A204.1 (cell line): ENCODE data around the gene FAF1.
"Not testable (repeated sequence)": the region's sequence is repeated elsewhere in the genome, so short reads cannot be mapped to it uniquely, and the experiment has no call there.

Experiments
- FAIRE-seq: peaks from 2 replicates; lab custom pipeline; 2012; peaks lifted over from hg19 to GRCh38; lab: Jason Lieb, UNC

FAF1 gene

DNA sequence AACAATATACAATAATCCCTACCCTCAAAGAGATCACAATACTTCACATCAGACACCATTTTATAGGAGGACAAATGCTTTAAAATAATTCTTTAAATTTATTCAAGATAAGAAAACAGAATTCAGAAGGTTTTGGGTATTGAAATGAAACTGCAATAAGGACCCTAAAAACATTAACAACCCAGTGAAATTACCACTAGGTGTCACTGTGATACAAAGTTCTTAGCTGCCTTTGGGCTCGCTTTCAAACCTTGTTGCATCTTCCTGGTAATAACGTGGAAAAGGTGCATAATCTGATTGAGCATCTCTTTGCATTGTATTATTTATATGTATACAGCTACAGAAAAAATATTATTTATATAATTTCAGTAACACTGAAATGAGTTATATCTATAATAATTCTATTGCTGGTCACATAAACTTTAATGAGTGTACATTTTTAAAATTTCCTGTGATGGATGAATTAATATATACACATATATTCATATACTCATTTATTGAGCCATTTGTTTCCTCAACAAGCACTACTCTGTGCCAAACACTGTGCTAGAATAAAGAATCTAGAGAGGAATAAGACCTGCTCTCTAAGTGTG, 185.2 kb downstream of the FAF1 start:
- FAIRE-seq: peak; percentile 96

- no peak for FAIRE-seq
Observed at GRCh38 chr1:50766688-50767087, 193.4 kb downstream of the FAF1 start.

GRCh38 chr1:50756543-50756942, 203.5 kb downstream of the FAF1 start:
- FAIRE-seq: not testable (repeated sequence)

DNA sequence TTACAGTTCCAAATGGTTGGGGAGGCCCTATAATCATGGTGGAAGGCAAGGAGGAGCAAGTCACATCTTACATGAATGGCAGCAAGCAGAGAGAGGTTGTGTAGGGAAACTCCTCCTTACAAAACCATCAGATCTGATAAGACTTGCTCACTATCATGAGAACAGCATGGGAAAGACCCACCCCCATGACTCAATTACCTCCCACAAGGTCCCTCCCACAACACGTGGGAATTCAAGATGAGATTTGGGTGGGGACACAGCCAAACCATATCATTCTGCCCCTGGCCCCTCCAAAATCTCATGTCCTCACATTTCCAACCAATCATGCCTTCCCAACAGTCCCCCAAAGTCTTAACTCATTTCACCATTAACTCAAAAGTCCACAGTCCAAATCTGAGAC, 205.3 kb downstream of the FAF1 start:
- not testable (repeated sequence) for FAIRE-seq

DNA sequence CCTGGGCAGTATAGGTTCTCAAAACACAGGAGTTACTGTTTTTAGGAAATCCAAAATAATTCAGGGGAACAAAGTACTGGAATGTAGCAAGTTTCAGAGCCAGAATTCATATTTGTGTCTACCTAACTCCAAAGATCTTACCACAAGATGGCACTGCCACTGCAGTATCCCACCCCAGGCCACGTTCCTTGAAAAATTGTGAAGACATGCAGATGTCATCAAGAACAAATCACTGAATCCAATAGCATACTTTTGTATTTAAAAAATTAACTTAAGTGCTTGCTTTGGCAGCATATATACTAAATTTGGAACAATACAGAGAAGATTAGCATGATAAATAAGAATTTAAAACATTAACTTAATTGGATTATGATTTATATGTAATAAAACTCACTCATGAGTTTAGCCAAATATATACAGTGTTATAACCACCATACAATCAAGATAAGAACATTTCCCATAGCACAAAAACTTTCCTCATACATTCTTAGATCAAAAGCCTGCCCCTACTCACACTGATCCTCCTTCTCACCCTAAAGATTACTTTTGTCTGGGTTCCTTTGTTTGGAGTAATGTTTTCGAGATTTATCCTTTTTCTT, 209.9 kb downstream of the FAF1 start:
- peak; percentile 88 for FAIRE-seq

DNA sequence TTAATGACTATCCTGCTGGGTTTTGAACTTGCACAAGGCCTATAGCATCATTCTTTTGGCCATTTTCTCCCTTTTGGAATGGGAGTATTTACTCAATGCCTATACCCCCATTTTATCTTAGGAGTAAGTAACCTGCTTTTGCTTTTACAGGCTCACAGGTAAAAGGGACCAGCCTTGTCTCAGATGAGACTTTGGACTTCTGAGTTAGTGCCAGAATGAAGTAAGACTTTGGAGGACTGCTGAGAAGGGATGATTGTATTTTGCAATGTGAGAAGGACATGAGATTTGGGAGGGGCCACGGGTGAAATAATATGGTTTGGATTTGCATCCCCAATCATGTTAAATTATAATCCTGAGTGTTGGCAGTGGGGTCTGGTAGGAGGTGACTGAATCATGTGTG, 212.7 kb downstream of the FAF1 start:
- no peak for FAIRE-seq

DNA sequence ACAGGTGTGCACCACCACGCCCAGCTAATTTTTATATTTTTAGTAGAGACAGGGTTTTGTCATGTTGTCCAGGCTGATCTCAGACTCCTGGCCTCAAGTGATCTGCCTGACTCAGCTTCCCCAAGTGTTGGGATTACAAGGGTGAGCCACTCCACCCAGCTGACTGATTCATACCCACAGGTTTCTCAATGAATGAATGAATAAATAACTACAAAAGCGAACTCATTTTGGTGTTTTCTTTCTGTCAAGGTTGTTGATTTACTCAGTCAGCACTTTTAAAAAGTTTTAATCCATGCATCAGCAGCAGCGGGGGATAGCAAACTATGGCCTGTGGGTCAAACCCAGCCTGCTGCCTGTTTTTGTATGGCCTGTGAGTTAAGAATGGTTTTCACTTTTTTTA, 217.5 kb downstream of the FAF1 start:
- no peak for FAIRE-seq

GRCh38 chr1:50739125-50739524, 220.9 kb downstream of the FAF1 start:
- no peak for FAIRE-seq

- peak; percentile 95 for FAIRE-seq
Observed at GRCh38 chr1:50735443-50735842, 224.6 kb downstream of the FAF1 start.

DNA sequence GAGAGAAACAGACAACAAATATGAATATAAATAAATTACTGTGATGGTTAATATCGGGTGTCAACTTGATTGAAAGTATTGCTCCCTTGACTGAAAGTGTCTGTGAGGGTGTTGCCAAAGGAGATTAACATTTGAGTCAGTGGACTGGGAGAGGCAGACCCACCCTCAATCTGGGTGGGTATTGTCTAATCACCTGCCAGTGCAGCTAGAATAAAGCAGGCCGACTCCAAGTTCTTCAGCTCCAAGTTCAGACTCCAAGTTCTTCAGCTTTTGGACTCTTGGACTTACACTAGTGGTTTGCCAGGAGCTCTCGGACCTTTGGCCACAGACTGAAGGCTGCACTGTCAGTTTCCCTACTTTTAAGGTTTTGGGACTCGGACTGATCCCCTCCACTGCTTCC, 232.5 kb downstream of the FAF1 start:
- FAIRE-seq: not testable (repeated sequence)

DNA sequence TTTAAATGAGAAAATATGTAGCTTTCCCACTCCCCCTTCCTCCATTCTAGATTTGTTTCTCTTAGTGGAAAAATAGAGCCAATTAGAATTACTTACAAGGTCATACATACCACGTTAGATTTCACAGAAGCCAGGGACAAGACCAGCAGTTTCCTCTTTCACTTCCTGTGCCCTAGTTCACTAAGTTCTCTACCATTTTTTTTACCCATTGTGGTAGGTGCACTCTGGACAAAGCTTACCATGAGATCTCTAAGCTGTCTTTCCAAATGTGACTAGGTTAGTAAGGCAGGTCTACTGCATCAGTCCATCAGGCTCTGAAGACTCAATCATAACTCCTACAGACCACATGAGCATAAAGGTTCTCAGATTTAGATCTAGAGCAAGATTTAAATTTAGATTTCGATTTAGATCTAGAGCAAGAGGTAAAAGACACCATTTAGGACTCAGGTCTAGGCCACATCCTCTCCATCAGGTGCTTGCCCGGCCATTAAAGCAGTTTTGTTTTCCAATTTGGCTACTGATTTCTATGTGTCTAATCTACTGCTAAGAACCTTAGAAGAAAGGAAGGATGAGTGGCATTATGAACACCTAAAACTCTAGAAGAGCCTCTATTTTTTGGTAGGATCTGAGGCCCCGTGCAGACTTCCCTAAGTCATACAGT, 235.3 kb downstream of the FAF1 start:
- FAIRE-seq: no peak

DNA sequence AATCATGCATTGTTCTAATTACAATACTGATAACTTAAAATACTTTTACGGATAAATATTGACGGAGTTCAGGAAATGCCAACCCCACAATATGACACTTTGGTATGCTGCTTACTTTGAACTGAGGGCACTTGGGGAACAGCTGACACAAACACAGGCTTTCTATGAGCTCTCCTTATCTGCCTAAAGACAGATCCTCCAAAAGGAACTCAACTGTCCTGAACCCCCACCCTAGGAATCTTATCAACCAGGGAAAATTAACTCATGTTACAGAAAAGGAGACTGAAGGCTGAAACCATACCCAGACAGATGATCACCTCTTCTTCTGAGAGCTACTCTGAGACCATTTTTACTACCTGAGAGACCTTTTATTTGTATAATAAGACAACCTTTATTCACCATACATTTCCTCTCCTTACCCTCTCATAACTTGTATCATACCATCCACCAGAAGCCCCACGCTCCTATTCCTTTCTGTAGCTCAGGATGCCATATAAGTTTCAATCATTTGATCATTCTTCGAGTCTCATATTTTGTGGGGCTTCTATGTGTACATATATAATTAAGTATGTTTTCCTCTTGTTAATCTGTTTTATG, 239.5 kb downstream of the FAF1 start:
- FAIRE-seq: no peak

DNA sequence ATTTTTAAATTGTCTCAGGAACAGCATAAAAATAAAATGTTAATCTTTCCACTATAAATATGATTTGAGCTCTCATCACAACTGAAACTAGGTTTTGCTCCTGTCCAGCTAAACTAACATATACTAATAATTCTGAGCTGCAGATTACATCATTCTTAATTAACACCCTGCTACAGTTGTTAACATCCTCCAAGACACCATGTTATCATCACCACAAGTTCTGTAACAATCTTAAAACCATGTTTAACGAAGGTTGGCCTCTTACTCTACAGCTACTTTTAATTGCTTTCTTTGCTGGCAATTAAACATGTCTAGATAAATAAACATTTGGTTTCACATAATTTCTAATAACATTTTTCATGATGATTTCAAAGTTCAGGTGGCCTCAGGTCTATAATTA, 240.9 kb downstream of the FAF1 start:
- no peak for FAIRE-seq

DNA sequence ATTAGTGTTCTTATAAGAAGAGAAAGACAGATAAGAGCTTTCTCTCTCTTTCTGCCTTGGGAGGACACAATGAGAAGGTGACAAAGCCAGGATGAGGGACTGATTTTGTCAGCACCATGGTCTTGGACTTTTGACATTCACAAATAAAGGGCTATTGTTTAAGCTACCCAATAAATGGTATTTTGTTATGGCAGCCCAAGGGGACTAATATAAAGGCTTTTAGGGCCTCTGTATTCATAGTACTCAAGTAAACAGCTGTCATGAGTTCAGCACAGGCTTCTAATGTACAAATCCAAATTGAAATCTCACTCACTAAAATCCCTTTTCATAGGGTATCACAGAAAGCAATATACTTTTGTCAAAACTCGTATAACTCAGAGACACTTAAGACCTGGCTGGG, 242.7 kb downstream of the FAF1 start:
- no peak for FAIRE-seq

DNA sequence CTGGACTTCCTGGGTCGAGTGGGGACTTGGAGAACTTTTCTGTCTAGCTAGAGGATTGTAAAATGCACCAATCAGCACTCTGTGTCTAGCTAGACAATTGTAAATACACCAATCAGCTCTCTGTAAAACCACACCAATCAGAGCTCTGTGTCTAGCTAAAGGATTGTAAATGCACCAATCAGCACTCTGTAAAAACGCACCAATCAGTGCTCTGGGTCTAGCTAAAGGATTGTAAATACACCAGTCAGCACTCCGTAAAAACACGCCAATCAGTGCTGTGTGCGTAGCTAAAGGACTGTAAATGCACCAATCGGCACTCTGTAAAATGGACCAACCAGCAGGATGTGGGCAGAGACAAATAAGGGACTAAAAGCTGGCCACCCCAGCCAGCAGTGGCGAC, 243.6 kb downstream of the FAF1 start:
- not testable (repeated sequence) for FAIRE-seq

- no peak for FAIRE-seq
Observed at GRCh38 chr1:50710099-50710498, 250.0 kb downstream of the FAF1 start.

DNA sequence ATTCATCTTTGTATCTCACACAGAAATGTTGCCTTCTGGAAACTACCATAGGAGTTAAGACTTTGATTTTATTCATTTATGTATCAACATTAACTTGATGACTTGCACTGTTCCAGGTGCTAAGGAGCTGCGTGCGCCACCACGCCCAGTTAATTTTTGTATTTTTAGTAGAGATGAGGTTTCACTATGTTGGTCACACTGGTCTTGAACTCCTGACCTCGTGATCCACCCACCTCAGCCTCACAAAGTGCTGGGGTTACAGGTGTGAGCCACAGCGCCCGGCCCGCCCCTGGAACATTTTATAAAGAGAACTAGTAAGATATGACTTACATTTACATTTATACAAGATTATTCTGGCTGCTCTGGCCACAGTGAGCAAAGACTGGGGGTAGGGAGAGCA, 252.2 kb downstream of the FAF1 start:
- no peak for FAIRE-seq

GRCh38 chr1:50705699-50706098, 254.4 kb downstream of the FAF1 start:
- FAIRE-seq: no peak

DNA sequence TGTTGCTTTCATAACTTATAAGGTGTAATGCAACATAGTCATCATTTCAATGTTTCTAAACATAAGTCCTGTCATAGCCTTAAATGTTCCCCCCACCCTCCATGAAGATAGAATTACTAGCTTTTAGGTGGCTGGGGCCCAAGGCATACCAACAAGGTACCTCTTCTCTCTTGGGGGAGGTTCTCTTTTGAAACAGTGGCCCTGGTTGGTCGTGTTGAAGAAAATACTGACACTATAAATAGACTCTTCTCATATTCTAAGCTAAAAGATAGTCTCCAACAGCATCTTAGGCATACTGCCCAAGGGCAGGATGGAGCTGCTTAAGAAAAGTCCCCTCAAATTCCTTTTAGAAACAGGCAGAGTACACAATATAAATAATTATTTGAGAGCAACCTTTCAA, 255.0 kb downstream of the FAF1 start:
- FAIRE-seq: no peak

DNA sequence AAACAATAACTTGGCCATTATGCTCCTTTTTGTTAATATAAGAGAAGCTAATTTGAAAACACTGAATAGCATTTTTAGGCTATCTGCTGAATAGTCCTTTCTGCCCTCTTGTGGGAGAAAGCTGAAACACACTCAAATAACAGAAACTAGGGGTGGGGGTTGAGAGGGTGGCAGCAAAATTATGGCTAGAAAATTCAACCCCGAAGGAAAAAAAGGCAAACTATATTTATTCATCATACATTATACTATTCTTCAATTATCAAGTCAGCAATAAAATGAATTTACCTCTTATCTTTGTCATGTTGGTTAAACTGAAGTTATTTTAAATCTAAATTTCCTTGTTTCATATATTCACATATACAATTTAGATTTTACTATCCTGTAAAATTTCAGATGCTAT, 255.9 kb downstream of the FAF1 start:
- peak; percentile 94 for FAIRE-seq

- no peak for FAIRE-seq
Observed at GRCh38 chr1:50703240-50703639, 256.8 kb downstream of the FAF1 start.

DNA sequence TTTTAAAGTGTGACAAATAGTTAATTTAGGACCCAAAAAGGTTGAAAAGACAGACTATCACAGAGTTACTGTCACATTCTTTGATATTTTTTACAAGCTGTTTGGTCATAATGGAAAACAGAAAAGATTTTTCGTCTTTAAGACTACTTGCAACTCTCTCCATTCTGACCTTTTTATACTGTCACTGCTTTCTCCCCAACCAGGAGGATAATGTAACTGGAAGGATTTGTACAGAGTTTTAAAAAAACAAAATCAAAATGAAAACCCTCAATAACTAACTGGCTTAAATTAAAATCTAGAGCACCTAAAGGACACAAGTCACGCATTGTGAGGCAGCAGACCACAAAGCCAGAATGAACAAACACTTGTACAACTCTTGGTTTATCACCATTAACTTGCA, 257.7 kb downstream of the FAF1 start:
- no peak for FAIRE-seq

DNA sequence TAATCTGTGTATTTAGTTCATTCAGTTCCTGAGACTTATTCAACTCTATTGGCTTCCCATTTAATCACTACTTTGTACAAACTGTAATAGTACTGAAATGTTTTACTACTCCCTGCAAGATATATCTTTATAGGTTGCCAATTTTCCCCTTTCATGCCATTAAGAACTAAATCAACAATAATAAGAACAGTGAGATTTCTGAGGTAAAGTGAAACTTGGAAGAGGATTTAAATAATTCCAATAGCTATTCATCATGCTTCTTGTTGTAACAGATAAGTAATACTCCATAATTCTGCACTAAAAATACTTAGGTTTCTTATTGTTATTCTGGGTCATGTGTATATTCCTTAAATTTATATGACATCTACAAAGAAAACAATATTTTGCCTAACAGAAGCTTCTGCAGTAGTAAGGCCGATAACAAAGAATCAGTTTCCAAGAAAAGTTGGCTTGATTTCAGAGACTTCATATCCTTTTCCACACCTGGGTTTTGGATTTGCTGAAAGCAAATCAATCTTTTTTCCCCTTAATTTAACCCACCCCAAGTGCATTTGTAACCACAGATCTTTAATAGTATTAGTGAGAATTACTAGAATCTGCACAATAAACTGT, 258.3 kb downstream of the FAF1 start:
- FAIRE-seq: no peak
